ENCODE measurements around the gene CAMK1D. TPM values are rescaled to one million over a fixed set of nuclear protein-coding genes. Genes with fewer than 3 reads are reported as not detected.

Gene CAMK1D
- total and polyA plus RNA-seq, 9 donors, result 1.8 to 11.7 (median 5.5) TPM

- WGBS, 3 donors, result 46 to 82% (median 73%) methylated on average over 2 of the region's 2 CpGs
- Histone ChIP-seq H3K36me3 (no peaks in the 10 kb centered on the region), H3K27me3 (no peaks in the 10 kb centered on the region), H3K27ac (no peak overlapping the region), H3K4me3 (no peak overlapping the region), H3K4me1 (ENCODE audit: insufficient read depth) (no peaks in the 10 kb centered on the region), H3K9me3 (no peaks in the 10 kb centered on the region)
- TF ChIP-seq CTCF (IDR thresholded peaks at IDR 0.05), result no peak
- intact Hi-C loops (cut with DNase I), result loop anchor here in 2 of 4 donors (2.0 to 10.0 kb wide), 2 partner anchors 393 kb away; no protein-coding TSS in a partner anchor
- DNase-seq, result no peak
Observed at GRCh38 chr10:12657489-12657888, 308.1 kb downstream of the CAMK1D start.

GRCh38 chr10:12658526-12658925 is 309.2 kb downstream of the CAMK1D start:
- intact Hi-C loops (cut with DNase I), result loop anchor here in 2 of 4 donors (2.0 to 10.0 kb wide), 3 partner anchors 392 to 400 kb away; no protein-coding TSS in a partner anchor
- Histone ChIP-seq H3K36me3 (no peaks in the 10 kb centered on the region), H3K27ac (no peak overlapping the region), H3K9me3 (no peaks in the 10 kb centered on the region), H3K4me3 (no peak overlapping the region), H3K4me1 (ENCODE audit: insufficient read depth) (no peaks in the 10 kb centered on the region), H3K27me3 (no peaks in the 10 kb centered on the region)
- 94 to 96% (median 96%) methylated on average over 6 of the region's 6 CpGs for WGBS, 3 donors
- no peak for DNase-seq
- TF ChIP-seq EP300 (IDR thresholded peaks at IDR 0.05) (no peak), POLR2A (IDR thresholded peaks at IDR 0.05) (no peak), CTCF (IDR thresholded peaks at IDR 0.05) (no peak)

GRCh38 chr10:12659706-12660105 is 310.4 kb downstream of the CAMK1D start:
- Histone ChIP-seq H3K4me3 (no peak overlapping the region), H3K27me3 (no peaks in the 10 kb centered on the region), H3K27ac (no peak overlapping the region), H3K4me1 (ENCODE audit: insufficient read depth) (no peaks in the 10 kb centered on the region), H3K36me3 (no peaks in the 10 kb centered on the region), H3K9me3 (no peaks in the 10 kb centered on the region)
- 93 to 95% (median 95%) methylated on average over 11 of the region's 11 CpGs for WGBS, 3 donors
- no peak for DNase-seq
- intact Hi-C loops (cut with DNase I), result loop anchor here in 2 of 4 donors (2.0 to 10.0 kb wide), 3 partner anchors 393 to 401 kb away; no protein-coding TSS in a partner anchor
- TF ChIP-seq POLR2A (IDR thresholded peaks at IDR 0.05) (no peak), CTCF (IDR thresholded peaks at IDR 0.05) (no peak), EP300 (IDR thresholded peaks at IDR 0.05) (no peak)

- WGBS, 3 donors, result 95 to 98% (median 98%) methylated on average over 3 of the region's 3 CpGs
- Histone ChIP-seq H3K9me3 (no peaks in the 10 kb centered on the region), H3K36me3 (no peaks in the 10 kb centered on the region), H3K4me1 (ENCODE audit: insufficient read depth) (no peaks in the 10 kb centered on the region), H3K4me3 (no peak overlapping the region), H3K27me3 (no peaks in the 10 kb centered on the region), H3K27ac (no peak overlapping the region)
- no peak for DNase-seq
- intact Hi-C loops (cut with DNase I), result no loop called here
- TF ChIP-seq POLR2A (IDR thresholded peaks at IDR 0.05) (no peak), EP300 (IDR thresholded peaks at IDR 0.05) (no peak), CTCF (IDR thresholded peaks at IDR 0.05) (no peak)
Observed at GRCh38 chr10:12660812-12661211, 311.5 kb downstream of the CAMK1D start.
